ENCODE data around the gene RAB18.

RAB18 gene

DNA sequence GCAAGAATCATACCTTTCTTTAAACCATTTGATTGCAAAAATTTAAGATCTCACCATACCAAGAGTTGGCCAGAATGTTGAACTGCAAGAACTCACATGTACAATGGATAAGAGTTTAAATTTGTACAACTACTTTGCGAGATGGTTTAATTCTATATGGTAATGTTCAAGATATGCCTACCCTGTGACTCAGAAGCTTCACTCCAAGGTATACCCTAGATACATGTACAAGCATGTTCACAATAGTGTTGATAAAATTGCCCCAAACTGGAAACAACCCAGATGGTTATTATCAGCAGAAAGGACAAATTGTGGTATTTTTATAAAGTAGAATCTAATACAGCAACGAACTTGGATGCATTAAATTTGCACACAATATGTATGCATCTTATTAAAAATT is 25.1 kb upstream of the RAB18 start:
- Histone ChIP-seq H3K9me3 (ENCODE audit: control insufficient read depth, low read length) (no peaks in the 10 kb centered on the region), H3K4me3 (ENCODE audit: insufficient read depth, low read depth, low read length, poor library complexity, severe bottlenecking) (no peak overlapping the region), H3K27ac (ENCODE audit: insufficient read depth, low read length, poor library complexity, severe bottlenecking) (no peak overlapping the region), H3K36me3 (ENCODE audit: control insufficient read depth, insufficient read depth, low read length) (no peaks in the 10 kb centered on the region), H3K4me1 (ENCODE audit: control insufficient read depth, insufficient read depth, low read length, poor library complexity, severe bottlenecking) (no peaks in the 10 kb centered on the region), H3K27me3 (replicated peaks; ENCODE audit: control insufficient read depth, insufficient read depth, low read length, poor library complexity, severe bottlenecking) (no peaks in the 10 kb centered on the region)
- no peak for DNase-seq

DNA sequence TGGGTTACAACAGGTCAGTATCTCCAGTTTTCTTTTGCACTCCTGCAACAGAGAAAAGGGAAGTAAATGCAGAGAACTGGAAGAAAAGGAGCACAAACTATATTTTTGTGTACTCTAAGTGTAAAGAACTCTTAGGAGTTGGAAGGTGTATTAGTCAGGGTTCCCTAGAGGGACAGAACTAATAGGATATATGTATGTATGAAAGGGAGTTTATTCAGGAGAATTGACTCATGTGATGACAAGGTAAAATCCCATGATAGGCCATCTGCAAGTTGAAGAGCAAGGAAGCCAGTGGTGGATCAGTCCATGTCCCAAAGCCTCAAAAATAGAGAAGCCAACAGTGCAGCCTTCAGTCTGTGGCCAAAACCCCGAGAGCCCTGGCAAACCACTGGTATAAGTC is 22.6 kb upstream of the RAB18 start:
- no peaks in the 10 kb centered on the region for H3K36me3 ChIP-seq (ENCODE audit: control insufficient read depth, insufficient read depth, low read length)
- H3K9me3 ChIP-seq (ENCODE audit: control insufficient read depth, low read length): no peaks in the 10 kb centered on the region
- H3K27me3 ChIP-seq (replicated peaks; ENCODE audit: control insufficient read depth, insufficient read depth, low read length, poor library complexity, severe bottlenecking): peaks cover 4% of the 10 kb centered on the region
- no peaks in the 10 kb centered on the region for H3K4me1 ChIP-seq (ENCODE audit: control insufficient read depth, insufficient read depth, low read length, poor library complexity, severe bottlenecking)
- H3K27ac ChIP-seq (ENCODE audit: insufficient read depth, low read length, poor library complexity, severe bottlenecking): no peak overlapping the region
- H3K4me3 ChIP-seq (ENCODE audit: insufficient read depth, low read depth, low read length, poor library complexity, severe bottlenecking): no peak overlapping the region
- no peak for DNase-seq

DNA sequence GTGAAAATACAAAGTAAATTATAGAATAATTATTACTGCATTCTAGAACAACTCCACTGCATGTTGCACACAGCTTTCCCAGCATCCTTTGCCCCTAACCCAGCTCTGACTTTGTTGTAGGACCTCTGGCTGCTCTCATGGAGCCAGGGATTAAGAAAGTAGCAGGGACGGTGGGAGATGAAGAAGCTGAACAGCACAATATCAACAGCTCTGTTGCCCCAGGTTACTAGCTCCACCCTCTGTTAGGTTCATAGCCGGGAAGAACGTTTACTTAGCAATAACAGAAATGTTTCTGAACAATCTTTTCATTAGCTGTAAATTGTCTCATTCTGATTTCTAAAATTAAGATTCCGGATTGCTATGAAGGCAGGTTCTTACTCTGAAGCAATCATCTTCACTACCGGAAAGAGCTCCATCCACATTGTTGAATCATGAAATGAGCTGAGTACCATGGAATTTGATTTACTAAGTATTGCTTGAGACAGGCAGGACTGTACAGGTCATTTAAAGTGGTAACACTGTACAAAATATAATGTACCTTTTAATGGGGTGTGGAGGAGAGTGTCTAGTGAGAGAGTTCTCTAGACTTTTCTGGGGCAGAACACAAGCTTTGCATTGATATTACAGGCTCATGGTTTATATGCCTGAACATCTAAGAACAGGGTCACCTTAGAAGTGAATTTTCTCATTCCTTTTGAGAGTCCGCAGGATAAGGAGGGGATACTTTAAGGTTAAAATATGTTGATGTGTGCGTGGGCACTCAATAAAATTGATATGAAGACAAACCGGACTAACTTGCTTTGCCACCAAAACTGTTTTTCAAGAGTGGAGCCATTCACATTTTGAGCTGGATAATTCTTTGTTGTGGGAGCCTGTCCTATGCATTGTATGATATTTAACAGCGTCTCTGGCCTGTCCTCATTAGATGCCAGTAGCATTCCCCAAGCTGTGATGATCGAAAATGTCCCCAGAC is 20.8 kb upstream of the RAB18 start:
- Histone ChIP-seq H3K4me3 (ENCODE audit: insufficient read depth, low read depth, low read length, poor library complexity, severe bottlenecking) (no peak overlapping the region), H3K27me3 (replicated peaks; ENCODE audit: control insufficient read depth, insufficient read depth, low read length, poor library complexity, severe bottlenecking) (peaks cover 9% of the 10 kb centered on the region), H3K9me3 (ENCODE audit: control insufficient read depth, low read length) (no peaks in the 10 kb centered on the region), H3K4me1 (ENCODE audit: control insufficient read depth, insufficient read depth, low read length, poor library complexity, severe bottlenecking) (no peaks in the 10 kb centered on the region), H3K36me3 (ENCODE audit: control insufficient read depth, insufficient read depth, low read length) (no peaks in the 10 kb centered on the region), H3K27ac (ENCODE audit: insufficient read depth, low read length, poor library complexity, severe bottlenecking) (no peak overlapping the region)
- DNase-seq: no peak

DNA sequence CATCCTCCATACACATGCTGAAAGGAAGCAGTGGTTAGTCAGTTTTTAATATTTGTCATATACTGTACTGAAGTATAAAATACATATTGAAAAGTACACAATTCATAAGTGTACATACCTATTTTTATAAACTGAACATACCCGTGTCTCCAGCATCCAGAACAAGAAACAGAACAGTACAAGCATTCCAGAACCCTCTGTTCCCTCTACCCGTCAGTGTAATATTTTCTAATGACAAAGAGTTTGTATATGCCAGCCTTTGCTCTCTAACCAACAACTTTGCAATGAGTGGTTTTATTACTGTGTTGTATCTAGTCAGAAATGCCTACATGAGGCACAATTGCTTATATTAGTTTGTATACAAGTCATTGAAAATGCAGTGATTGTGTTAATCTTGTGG is 18.7 kb upstream of the RAB18 start:
- H3K9me3 ChIP-seq (ENCODE audit: control insufficient read depth, low read length): no peaks in the 10 kb centered on the region
- no peaks in the 10 kb centered on the region for H3K36me3 ChIP-seq (ENCODE audit: control insufficient read depth, insufficient read depth, low read length)
- H3K27ac ChIP-seq (ENCODE audit: insufficient read depth, low read length, poor library complexity, severe bottlenecking): no peak overlapping the region

DNA sequence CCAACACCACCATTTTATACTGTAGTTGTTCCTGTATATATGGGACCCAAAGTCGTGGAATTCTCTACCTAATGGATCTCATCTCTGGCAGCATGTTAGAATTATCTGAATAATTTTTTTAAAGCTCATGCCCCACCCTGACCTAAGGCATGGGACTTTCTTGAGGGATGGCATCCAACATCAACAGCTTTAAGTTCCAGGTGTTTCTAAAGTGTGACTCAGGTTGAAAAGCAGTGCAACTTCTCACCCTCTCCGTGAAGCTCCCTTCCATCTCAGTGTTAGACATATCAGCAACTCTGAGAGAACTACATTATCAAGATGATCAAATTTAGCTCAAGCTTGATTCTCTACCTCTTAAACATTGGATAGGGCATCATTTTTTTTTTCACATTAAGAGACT is 18.1 kb upstream of the RAB18 start:
- H3K9me3 ChIP-seq (ENCODE audit: control insufficient read depth, low read length): no peaks in the 10 kb centered on the region
- no peak for DNase-seq
- H3K27ac ChIP-seq (ENCODE audit: insufficient read depth, low read length, poor library complexity, severe bottlenecking): no peak overlapping the region
- H3K36me3 ChIP-seq (ENCODE audit: control insufficient read depth, insufficient read depth, low read length): no peaks in the 10 kb centered on the region
- H3K4me3 ChIP-seq (ENCODE audit: insufficient read depth, low read depth, low read length, poor library complexity, severe bottlenecking): no peak overlapping the region
- peaks cover 9% of the 10 kb centered on the region for H3K27me3 ChIP-seq (replicated peaks; ENCODE audit: control insufficient read depth, insufficient read depth, low read length, poor library complexity, severe bottlenecking)
- H3K4me1 ChIP-seq (ENCODE audit: control insufficient read depth, insufficient read depth, low read length, poor library complexity, severe bottlenecking): no peaks in the 10 kb centered on the region

More for the DNA sequence above, 18.7 kb upstream of the RAB18 start:
- H3K4me3 ChIP-seq (ENCODE audit: insufficient read depth, low read depth, low read length, poor library complexity, severe bottlenecking): no peak overlapping the region
- no peaks in the 10 kb centered on the region for H3K4me1 ChIP-seq (ENCODE audit: control insufficient read depth, insufficient read depth, low read length, poor library complexity, severe bottlenecking)
- DNase-seq: no peak
- peaks cover 9% of the 10 kb centered on the region for H3K27me3 ChIP-seq (replicated peaks; ENCODE audit: control insufficient read depth, insufficient read depth, low read length, poor library complexity, severe bottlenecking)

DNA sequence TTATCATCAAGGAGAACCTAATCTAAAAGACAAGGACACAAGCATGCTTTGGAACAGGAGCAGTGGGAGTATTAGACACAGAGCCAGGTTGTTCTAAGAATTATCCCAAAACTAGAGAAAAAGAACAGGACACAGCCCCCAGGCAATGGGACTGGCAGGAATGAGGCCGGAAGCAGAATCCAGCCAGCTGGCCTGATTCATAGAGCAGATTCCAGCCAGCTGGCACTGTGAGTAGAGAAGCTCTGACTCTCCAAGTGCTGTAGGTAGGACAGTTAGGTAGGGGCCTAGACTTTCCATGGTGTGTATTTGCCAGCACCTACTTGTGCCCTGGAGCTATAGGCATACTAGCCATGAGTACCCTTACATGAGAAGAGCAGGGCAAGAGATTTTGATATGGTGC is 13.3 kb upstream of the RAB18 start:
- Histone ChIP-seq H3K4me1 (ENCODE audit: control insufficient read depth, insufficient read depth, low read length, poor library complexity, severe bottlenecking) (no peaks in the 10 kb centered on the region), H3K9me3 (ENCODE audit: control insufficient read depth, low read length) (no peaks in the 10 kb centered on the region), H3K4me3 (ENCODE audit: insufficient read depth, low read depth, low read length, poor library complexity, severe bottlenecking) (no peak overlapping the region), H3K27ac (ENCODE audit: insufficient read depth, low read length, poor library complexity, severe bottlenecking) (no peak overlapping the region), H3K27me3 (replicated peaks; ENCODE audit: control insufficient read depth, insufficient read depth, low read length, poor library complexity, severe bottlenecking) (peaks cover 4% of the 10 kb centered on the region), H3K36me3 (ENCODE audit: control insufficient read depth, insufficient read depth, low read length) (no peaks in the 10 kb centered on the region)
- no peak for DNase-seq

DNA sequence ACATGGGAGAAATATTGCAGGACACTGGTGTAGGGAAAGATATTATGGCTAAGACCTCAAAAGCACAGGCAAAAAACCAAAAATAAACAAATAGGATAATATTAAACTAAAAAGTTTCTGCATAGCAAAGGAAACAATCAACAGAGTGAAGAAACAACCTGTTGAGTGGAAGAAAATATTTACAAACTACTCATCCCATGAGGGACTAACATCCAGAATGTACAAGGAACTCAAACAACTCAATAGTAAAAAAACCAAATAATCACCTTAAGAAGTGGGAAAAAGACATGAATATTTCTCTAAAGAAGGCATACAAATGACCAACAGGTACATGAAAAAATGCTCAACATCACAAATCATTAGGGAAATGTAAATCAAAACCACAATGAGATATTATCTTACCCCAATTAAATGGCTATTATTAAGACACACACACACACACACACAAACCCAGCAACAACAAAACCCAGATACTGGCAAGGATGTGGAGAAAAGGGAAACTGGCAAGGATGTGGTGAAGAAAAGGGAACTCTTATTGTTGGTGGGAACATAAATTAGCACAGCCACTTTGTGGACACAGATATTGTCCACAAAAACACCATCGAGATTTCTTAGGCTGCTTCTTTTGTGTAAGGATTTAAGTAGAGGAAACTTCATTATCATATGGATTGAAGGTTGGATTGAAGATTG is 9.8 kb upstream of the RAB18 start:
- H3K27ac ChIP-seq (ENCODE audit: insufficient read depth, low read length, poor library complexity, severe bottlenecking): no peak overlapping the region
- no peak for DNase-seq
- no peaks in the 10 kb centered on the region for H3K9me3 ChIP-seq (ENCODE audit: control insufficient read depth, low read length)
- no peaks in the 10 kb centered on the region for H3K4me1 ChIP-seq (ENCODE audit: control insufficient read depth, insufficient read depth, low read length, poor library complexity, severe bottlenecking)
- H3K4me3 ChIP-seq (ENCODE audit: insufficient read depth, low read depth, low read length, poor library complexity, severe bottlenecking): no peak overlapping the region
- H3K36me3 ChIP-seq (ENCODE audit: control insufficient read depth, insufficient read depth, low read length): no peaks in the 10 kb centered on the region
- H3K27me3 ChIP-seq (replicated peaks; ENCODE audit: control insufficient read depth, insufficient read depth, low read length, poor library complexity, severe bottlenecking): no peaks in the 10 kb centered on the region

DNA sequence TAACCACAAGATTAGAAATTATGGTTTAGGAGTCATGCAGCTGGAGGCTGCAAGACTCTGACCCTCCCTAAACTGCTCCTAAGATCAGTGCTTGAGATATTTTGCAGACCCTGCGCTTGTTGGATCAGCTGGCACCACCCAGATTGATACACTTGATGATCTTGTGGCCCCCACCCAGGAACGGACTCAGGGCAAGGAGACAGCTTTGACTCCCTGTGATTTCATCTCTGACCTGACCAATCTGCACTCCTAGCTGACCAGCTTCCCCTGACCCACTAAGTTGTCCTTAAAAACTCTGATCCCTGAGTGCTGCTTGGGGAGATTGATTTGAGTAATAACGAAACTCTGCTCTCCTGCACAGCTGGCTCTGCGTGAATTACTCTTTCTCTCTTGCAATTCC is 8.0 kb upstream of the RAB18 start:
- DNase-seq: no peak
- Histone ChIP-seq H3K36me3 (ENCODE audit: control insufficient read depth, insufficient read depth, low read length) (no peaks in the 10 kb centered on the region), H3K27me3 (replicated peaks; ENCODE audit: control insufficient read depth, insufficient read depth, low read length, poor library complexity, severe bottlenecking) (no peaks in the 10 kb centered on the region), H3K4me3 (ENCODE audit: insufficient read depth, low read depth, low read length, poor library complexity, severe bottlenecking) (no peak overlapping the region), H3K9me3 (ENCODE audit: control insufficient read depth, low read length) (no peaks in the 10 kb centered on the region), H3K27ac (ENCODE audit: insufficient read depth, low read length, poor library complexity, severe bottlenecking) (no peak overlapping the region), H3K4me1 (ENCODE audit: control insufficient read depth, insufficient read depth, low read length, poor library complexity, severe bottlenecking) (no peaks in the 10 kb centered on the region)

DNA sequence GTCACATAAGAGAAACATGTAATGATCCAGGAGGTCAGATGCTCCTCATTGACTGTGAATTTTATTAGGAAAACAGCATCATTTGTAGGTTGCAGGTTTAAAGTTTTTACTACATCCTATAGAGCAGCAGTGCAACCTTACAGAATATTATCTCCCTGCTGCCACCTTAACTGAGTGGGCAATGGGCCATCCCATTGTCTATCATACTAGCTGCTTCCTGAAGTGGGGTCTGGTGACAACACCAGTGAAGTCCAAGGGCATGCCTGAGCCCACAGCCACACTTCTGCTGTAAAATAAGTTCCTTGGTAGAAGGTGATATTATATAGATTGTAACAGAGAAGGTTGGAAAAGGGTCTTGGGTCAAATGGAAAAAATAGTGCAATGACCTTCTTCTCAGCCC is 4.0 kb upstream of the RAB18 start:
- peaks cover 9% of the 10 kb centered on the region for H3K4me1 ChIP-seq (ENCODE audit: control insufficient read depth, insufficient read depth, low read length, poor library complexity, severe bottlenecking)
- H3K9me3 ChIP-seq (ENCODE audit: control insufficient read depth, low read length): no peaks in the 10 kb centered on the region
- H3K27me3 ChIP-seq (replicated peaks; ENCODE audit: control insufficient read depth, insufficient read depth, low read length, poor library complexity, severe bottlenecking): no peaks in the 10 kb centered on the region
- H3K36me3 ChIP-seq (ENCODE audit: control insufficient read depth, insufficient read depth, low read length): no peaks in the 10 kb centered on the region
- no peak for DNase-seq
- no peak overlapping the region for H3K27ac ChIP-seq (ENCODE audit: insufficient read depth, low read length, poor library complexity, severe bottlenecking)
- H3K4me3 ChIP-seq (ENCODE audit: insufficient read depth, low read depth, low read length, poor library complexity, severe bottlenecking): no peak overlapping the region

DNA sequence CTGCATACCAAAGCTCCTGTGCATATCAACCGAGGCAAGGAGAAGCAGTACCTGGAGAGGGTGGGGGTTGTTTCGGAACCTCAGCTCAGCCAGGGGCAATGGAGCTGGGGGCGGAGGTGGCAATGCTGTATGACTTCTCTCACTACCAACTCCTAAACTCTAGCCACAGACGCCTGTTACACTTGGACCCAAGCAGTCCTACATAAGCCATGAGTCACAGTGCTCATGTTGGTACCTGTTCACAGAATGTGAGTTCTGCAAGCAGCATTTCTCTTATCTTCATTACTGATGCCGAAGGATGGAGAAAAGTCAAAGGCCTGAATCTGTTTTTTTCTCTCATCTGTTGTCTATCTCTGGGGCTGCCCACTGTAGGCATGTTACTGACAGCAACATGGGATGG is 3.2 kb upstream of the RAB18 start:
- no peak overlapping the region for H3K4me3 ChIP-seq (ENCODE audit: insufficient read depth, low read depth, low read length, poor library complexity, severe bottlenecking)
- peaks cover 12% of the 10 kb centered on the region for H3K4me1 ChIP-seq (ENCODE audit: control insufficient read depth, insufficient read depth, low read length, poor library complexity, severe bottlenecking)
- no peak overlapping the region for H3K27ac ChIP-seq (ENCODE audit: insufficient read depth, low read length, poor library complexity, severe bottlenecking)
- H3K36me3 ChIP-seq (ENCODE audit: control insufficient read depth, insufficient read depth, low read length): no peaks in the 10 kb centered on the region
- H3K9me3 ChIP-seq (ENCODE audit: control insufficient read depth, low read length): no peaks in the 10 kb centered on the region
- no peak for DNase-seq
- no peaks in the 10 kb centered on the region for H3K27me3 ChIP-seq (replicated peaks; ENCODE audit: control insufficient read depth, insufficient read depth, low read length, poor library complexity, severe bottlenecking)
